Osteoblast (primary cell): ENCODE measurements around the gene NELL1. TPM values are rescaled to one million over a fixed set of nuclear protein-coding genes. Genes with fewer than 3 reads are reported as not detected.

Experiments
- DNase-seq: peaks from one replicate; pipeline ENCODE4 v3.0.0; 2011; ENCODE audit warnings: low spot score, mixed read lengths; ENCODE audit not compliant: insufficient read length; ENCODE audit errors: missing footprints
- H2AFZ ChIP-seq: 2 replicates; pipeline ENCODE4 v1.6.0; 2011; ENCODE audit warnings: mild to moderate bottlenecking, low read length
- H3K27ac ChIP-seq: 2 replicates; pipeline ENCODE4 v1.5.1; 2011; ENCODE audit warnings: mild to moderate bottlenecking, low read depth, low read length, moderate library complexity
- H3K27me3 ChIP-seq: 2 replicates; pipeline ENCODE4 v1.6.0; 2012; ENCODE audit warnings: mild to moderate bottlenecking, control low read depth, inconsistent platforms, low read length, moderate library complexity; ENCODE audit not compliant: insufficient read depth
- H3K36me3 ChIP-seq: 2 replicates; pipeline ENCODE4 v1.5.1; 2011; ENCODE audit warnings: mild to moderate bottlenecking, low read length, control low read depth, moderate library complexity; ENCODE audit not compliant: insufficient read depth
- H3K4me1 ChIP-seq: 2 replicates; pipeline ENCODE4 v1.5.1; 2011; ENCODE audit warnings: mild to moderate bottlenecking, low read length, control low read depth, moderate library complexity; ENCODE audit not compliant: insufficient read depth
- H3K4me2 ChIP-seq: 2 replicates; pipeline ENCODE4 v1.6.0; 2011; ENCODE audit warnings: mild to moderate bottlenecking, low read length; ENCODE audit not compliant: insufficient read depth
- H3K4me3 ChIP-seq: fragments of 200-600 bp; sonication (generic); 3 replicates; pipeline ENCODE4 v1.5.1; 2012; ENCODE audit warnings: mild to moderate bottlenecking, low read length, inconsistent platforms; ENCODE audit not compliant: insufficient read depth
- H3K79me2 ChIP-seq: 2 replicates; pipeline ENCODE4 v1.6.0; 2012; ENCODE audit warnings: mild to moderate bottlenecking, low read length, control low read depth, inconsistent platforms; ENCODE audit not compliant: insufficient read depth
- H3K9me3 ChIP-seq: 2 replicates; pipeline ENCODE4 v1.5.1; 2011; ENCODE audit warnings: low read depth, low read length, control low read depth
- H4K20me1 ChIP-seq: 2 replicates; pipeline ENCODE4 v1.6.0; 2012; ENCODE audit warnings: mild to moderate bottlenecking, low read length, control low read depth; ENCODE audit not compliant: insufficient read depth
- total RNA-seq: library from RNA; depleted of rRNA; stranded (reverse); fragments of >200 nt; gene quantifications from 2 replicates; pipeline ENCODE4 v1.2.3, GENCODE V29; 2012
- TF ChIP-seq, protein P1 (sequence below): IDR thresholded peaks from 2 replicates; pipeline ENCODE4 v1.5.1; 2011; ENCODE audit warnings: mild to moderate bottlenecking, low read depth, low read length, moderate library complexity; ENCODE audit errors: extremely low read depth

The NELL1 gene
- total RNA-seq, 1 donor = not detected

DNA sequence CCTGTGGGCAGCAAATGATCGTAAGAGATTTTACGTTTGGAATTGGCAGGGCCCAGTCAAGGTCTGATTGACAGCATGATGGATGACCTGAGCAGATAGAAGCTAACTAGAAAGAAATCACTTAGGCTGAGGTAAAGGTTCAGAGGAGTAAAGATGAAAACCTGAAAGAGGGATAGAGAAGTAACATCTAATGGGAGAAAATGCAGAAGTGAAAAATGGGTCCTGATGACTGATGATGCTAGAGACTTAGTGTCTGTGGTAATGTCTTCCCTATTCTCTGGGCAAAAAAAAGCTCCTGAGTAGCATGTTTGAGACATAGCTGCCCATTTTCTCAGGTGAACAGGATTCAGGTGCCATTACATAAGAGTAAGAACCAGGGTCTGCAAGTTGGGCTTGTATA, 894.7 kb downstream of the NELL1 start:
- peaks cover 3% of the 10 kb centered on the region for H3K9me3 ChIP-seq
- no peaks in the 10 kb centered on the region for H4K20me1 ChIP-seq
- H3K4me3 ChIP-seq = no peak overlapping the region
- H3K4me1 ChIP-seq = no peaks in the 10 kb centered on the region
- no peak overlapping the region for H3K4me2 ChIP-seq
- H3K27me3 ChIP-seq = no peaks in the 10 kb centered on the region
- no peaks in the 10 kb centered on the region for H3K36me3 ChIP-seq
- no peak overlapping the region for H2AFZ ChIP-seq
- TF ChIP-seq, protein P1, sequence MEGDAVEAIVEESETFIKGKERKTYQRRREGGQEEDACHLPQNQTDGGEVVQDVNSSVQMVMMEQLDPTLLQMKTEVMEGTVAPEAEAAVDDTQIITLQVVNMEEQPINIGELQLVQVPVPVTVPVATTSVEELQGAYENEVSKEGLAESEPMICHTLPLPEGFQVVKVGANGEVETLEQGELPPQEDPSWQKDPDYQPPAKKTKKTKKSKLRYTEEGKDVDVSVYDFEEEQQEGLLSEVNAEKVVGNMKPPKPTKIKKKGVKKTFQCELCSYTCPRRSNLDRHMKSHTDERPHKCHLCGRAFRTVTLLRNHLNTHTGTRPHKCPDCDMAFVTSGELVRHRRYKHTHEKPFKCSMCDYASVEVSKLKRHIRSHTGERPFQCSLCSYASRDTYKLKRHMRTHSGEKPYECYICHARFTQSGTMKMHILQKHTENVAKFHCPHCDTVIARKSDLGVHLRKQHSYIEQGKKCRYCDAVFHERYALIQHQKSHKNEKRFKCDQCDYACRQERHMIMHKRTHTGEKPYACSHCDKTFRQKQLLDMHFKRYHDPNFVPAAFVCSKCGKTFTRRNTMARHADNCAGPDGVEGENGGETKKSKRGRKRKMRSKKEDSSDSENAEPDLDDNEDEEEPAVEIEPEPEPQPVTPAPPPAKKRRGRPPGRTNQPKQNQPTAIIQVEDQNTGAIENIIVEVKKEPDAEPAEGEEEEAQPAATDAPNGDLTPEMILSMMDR = no peak
- no peaks in the 10 kb centered on the region for H3K79me2 ChIP-seq
- H3K27ac ChIP-seq = no peak overlapping the region
- DNase-seq = peak; percentile 30

DNA sequence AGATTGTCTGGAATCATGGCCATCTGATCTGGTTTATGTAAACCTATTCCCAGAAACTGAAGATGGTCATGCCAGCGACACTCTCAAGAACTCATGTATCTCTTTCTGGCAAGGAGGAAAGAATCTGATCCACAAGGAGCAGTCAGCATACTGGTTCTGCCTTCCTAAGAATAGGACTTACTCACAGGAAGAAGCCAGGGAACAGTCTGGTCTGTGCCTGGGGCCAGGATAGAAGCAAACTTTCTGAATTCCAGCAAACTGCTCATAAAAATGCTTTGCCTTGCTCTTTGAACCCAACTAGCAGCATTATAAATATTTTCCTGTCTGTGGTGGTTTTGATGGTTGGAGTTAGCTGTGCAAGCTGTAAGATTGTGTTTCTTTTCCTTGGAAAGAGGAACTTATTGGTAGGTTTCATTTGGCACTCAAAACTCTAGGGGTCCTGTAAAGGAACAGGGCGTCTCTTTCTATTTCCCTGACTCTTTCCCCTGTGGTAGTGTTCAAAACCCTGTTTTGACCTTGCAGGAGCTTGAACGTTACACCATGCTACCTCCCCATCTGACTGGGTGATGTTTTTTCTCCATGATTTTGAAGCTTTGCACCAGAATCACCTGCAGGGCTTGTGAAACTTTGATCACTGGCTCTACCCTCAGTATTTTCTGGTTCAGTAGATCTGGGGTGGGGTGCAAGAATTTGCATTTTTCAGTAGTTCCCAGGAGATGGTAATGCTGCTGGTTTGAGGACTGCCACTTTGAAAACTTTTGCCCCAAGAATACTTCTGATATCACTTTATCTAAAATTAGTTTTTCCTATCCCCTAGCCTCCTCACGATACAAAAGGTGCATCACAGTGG, 895.7 kb downstream of the NELL1 start:
- DNase-seq = no peak
- no peaks in the 10 kb centered on the region for H3K27me3 ChIP-seq
- no peak overlapping the region for H3K4me2 ChIP-seq
- no peak overlapping the region for H3K27ac ChIP-seq
- H3K79me2 ChIP-seq = no peaks in the 10 kb centered on the region
- H3K36me3 ChIP-seq = no peaks in the 10 kb centered on the region
- no peaks in the 10 kb centered on the region for H4K20me1 ChIP-seq
- H3K9me3 ChIP-seq = peaks cover 3% of the 10 kb centered on the region
- H3K4me1 ChIP-seq = no peaks in the 10 kb centered on the region
- no peak overlapping the region for H2AFZ ChIP-seq
- no peak overlapping the region for H3K4me3 ChIP-seq
- TF ChIP-seq, protein P1 = no peak

DNA sequence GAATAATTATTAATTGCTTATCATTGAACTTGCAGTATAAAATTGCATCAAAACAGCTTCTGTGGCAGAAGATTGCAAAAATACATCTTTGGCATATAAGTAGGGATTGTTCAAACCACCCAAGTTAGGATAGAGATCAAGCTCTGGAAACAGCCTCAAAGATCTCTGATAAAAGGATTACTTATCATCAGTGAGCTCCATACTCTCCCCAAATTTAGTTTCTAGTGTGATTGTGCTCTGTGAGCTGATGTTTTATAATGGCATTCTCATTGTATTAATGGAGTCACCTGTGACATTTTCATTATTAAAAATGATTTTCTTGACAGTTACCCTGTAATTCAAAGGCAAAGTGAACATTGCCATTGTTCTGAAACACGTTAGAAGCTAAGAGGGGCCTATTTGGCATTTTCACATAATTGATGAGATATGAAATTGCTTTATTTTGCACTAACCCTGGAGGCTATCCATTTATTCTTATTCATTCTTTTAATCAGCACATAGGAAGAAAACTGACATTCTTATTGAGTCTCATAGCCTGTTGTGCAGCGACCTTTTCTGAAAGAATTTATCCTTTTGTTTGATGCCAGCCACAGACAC, 897.2 kb downstream of the NELL1 start:
- DNase-seq = no peak
- Histone ChIP-seq H3K36me3 (no peaks in the 10 kb centered on the region), H3K27ac (no peak overlapping the region), H3K27me3 (no peaks in the 10 kb centered on the region), H4K20me1 (no peaks in the 10 kb centered on the region), H2AFZ (no peak overlapping the region), H3K4me3 (no peak overlapping the region), H3K79me2 (no peaks in the 10 kb centered on the region), H3K4me2 (no peak overlapping the region), H3K9me3 (no peaks in the 10 kb centered on the region), H3K4me1 (no peaks in the 10 kb centered on the region)
- TF ChIP-seq, protein P1 = no peak

DNA sequence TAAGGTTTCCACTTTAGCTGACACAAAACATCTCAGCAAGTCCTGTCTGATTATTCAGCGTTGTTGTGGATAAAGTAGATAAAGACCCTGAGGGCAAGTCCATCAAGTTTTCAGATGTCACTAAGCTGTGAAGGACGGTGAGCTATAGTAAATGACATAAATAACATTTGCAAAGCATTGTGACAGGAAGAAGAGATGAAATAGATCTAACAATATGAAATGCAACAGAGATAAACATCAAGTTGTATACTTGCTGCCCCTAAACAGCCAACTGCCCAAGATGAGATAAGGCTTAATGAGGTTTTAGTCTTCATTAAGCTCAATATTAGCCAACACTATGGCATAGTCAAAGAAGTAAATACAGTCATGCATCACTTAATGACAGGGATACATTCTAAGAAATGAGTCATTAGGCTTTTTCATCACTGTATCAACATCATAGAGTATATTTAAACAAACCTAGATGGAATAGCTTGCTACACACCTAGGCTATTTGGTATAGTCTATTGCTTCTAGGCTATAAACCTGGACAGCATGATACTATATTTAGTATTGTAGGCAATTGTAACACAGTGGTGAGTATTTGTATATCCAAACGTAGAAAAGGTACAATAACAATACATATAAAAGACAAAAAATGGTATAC, 898.4 kb downstream of the NELL1 start:
- no peak overlapping the region for H3K4me3 ChIP-seq

More for the DNA sequence above, 898.4 kb downstream of the NELL1 start:
- Histone ChIP-seq H4K20me1 (no peaks in the 10 kb centered on the region), H3K27me3 (no peaks in the 10 kb centered on the region), H3K79me2 (no peaks in the 10 kb centered on the region), H3K36me3 (no peaks in the 10 kb centered on the region), H3K27ac (no peak overlapping the region), H3K4me2 (no peak overlapping the region), H2AFZ (no peak overlapping the region), H3K4me1 (no peaks in the 10 kb centered on the region), H3K9me3 (no peaks in the 10 kb centered on the region)
- TF ChIP-seq, protein P1 = no peak
- no peak for DNase-seq
